GM21825 (cell line): ENCODE data around the gene GIT1.
A peak's percentile ranks its signal among the peaks of the same experiment; 100 is the strongest.

Experiments
- ATAC-seq: cut with Tn5 transposase; IDR thresholded peaks from one replicate; pipeline ENCODE4 v1.9.1; 2021; ENCODE audit warnings: mild to moderate bottlenecking, moderate library complexity; ENCODE audit not compliant: unreplicated experiment

The GIT1 gene

GRCh38 chr17:29594519-29595090 is 5.2 kb upstream of the GIT1 start:
- ATAC-seq, result no peak

DNA sequence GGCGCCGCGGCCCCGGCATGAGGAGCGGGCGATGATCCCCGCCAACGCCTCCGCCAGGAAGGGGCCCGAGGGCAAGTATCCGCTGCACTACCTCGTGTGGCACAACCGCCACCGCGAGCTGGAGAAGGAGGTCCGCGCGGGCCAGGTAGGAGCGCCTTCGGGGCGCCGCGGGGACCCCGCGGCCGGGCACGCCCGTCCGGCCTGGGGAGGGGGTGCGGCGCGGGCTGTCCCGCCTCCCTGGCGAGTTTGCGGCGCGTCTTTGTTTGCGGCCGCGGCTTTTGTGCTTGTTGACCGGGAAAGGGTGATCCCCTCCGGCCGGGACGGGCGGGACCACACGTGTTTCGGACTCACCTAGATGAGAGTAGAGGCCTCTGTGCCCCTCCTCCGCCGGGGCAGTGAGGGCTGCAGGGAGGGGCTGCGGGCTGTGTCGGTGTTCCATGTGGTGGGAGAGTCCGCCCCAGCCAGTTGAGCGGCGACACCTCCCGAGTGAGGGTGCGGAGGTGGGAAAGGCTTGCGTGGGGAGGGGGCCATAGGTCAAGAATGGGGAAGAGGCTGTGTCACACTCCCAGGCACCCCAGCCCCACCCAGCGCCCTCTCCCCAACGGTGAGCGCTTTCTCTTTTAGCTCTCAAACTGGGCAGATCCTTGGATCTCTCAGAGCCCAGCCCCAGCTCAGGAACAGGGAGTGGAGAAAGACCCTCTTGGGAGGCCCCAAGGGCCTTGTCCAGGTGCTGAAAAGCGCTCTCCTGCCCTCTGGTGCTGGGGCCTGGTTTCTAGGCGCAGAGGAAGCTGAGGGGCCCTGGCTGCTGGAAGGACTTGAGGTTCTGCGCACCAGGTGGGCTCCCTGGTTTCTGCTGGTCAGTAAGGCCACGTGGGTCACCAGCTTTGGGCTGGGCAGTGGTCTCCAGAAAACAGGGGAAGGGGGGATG is 4.4 kb upstream of the GIT1 start:
- ATAC-seq, result no peak

DNA sequence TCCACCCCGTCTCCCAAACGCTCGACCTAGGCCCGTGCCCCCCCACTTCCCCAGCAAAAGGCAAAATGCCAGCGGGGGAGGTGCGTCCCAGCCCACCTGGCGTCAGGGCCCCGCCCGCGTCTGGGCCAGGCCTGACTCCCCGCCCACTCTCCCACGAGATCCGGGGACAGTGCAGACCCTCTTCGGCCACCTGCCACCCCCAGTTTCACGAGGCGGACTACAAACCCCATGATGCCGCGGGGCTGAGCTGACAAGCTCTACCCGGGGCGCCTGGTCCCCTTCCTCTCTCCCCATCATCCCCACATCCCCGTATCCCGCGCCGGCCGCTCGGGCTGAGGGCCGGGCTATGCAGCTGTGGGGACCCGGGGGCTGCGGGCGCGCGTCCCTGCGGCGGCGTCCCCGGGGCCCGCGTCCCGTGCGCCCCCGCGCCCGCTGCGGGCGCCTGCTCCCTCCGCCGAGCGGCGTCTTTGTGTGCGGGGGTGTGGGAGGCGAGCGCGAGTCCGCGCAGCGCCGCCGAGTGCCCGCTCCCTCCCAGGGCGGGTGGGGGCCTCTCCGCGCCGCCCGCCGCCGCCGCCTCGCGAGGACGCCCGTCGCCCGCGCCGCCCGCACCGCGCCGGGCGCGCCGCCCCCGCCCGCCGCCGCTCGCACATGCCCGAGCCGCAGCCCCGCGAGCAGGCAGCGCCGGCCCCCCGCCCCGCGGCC is 3.6 kb upstream of the GIT1 start, which contains the start of gene ANKRD13B:
ANKRD13B (plus strand) TSS at position 283 of the 702 bp plus-strand sequence. CDS start 490 bp downstream, outside the sequence.
- no peak for ATAC-seq

DNA sequence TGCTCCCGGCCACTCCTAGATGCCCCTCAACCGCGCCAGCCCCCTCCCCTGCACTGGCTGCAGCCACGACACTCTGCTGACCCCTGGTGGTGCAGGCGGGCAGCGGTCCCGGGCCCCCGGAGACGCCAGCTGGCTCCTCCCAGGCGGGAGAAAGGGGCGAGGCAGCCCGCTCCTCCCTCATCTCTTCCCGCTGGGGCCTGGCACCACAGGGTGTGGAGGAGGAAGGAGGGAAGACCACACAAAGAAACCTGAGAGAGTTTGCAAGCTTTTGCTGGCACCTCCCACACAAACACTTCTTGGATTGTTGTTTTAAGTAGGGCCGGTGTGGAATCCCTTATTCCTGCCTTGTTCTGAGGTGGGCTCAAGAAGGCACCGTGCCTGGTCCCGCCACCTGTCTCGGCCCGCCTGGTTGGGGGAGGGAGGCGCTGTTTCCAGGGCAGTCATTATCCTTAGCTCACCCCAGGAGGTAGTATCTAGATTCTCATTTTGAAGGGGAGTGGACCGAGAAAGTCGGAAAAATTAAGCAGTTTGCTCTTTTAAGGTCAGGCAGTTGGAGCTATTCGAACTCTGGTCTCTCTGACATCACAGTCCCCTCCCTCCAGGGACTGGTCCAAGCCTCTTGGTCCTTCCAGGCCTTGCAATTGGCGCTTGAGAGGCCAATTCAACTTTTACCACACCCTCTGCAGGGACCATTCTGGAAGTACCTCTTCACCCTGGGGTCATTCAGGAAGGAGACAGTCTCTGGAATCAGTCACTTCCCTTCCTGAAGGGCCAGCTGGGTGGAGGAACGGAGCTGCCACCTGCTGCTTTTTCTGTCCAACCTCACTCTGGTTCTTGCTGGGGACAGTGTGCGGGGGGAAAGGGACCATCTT is 2.5 kb upstream of the GIT1 start:
- no peak for ATAC-seq

DNA sequence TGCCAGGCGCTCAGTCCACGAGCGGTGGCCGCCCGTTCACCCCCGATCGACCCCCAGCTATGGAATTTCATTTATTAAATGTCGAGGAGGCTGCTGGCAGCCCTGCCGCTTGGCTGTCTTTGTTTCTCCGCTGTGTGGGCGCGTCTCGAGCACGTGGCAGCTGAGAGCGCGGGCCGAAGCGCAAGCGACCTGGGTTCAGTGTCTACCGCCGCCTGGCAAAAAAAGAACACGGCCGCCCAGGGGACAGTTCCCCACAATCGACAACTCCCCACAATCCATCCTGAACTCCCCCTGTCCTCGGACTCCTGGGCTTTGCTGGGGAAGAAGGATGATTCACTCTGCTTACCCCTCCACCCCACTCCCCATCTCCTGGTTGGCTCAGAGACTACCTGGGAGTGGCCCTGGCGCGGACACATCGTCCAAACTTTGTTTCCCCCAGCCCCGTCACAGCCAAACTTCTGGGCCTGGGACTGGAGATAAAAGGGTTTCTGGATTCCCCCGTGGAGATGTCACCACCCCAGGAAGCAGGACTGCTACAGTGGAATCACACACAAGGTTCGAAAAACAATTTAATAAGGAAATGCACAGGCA is 1.8 kb upstream of the GIT1 start:
- ATAC-seq, result no peak

- ATAC-seq, result no peak
Measured at GRCh38 chr17:29590411-29591145, 1.1 kb upstream of the GIT1 start.

DNA sequence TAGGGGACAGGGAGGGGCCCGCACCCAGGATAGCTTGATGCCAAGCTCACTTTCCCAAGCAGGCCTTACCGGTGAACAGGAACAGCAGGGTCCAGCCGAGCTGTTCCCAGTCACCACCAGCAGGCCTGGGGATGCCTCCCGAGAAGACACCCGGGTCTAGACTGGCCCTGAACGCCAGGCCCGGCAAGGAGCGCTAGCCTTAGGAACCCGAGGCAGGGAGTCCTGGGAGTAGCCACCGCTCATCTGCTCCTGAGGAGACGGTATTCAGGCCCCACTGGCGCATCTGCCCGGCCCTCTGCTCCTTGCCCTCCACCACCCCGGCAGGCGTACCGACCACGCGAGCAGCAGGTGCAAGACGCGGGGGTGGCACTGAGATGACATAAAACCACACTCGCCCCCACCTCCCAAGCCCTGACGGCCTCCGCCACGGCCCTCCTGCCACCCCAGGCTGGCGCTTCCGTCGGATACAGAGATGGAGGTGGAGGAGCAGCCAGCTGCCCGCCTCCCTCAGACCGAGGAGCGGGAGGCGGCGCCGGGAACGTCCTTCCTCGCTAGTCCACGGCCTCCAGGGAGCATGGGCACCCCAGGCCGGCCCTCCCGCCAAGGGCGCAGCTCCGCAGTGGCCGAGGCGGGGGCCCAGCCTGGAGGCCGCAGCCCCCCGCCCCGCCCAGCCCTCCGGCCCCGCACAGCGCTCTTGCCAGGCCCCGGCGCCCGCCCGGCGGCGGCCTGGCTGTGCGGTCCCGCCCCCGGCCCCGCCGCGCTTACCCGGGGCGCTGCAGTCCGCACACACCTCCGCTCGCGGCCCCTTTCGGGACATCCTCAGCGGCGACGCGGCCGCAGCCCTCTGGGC is 661 bp downstream of the GIT1 start:
- ATAC-seq, result peak; percentile 12

- no peak for ATAC-seq
Measured at GRCh38 chr17:29588017-29588561, 1.4 kb downstream of the GIT1 start.

DNA sequence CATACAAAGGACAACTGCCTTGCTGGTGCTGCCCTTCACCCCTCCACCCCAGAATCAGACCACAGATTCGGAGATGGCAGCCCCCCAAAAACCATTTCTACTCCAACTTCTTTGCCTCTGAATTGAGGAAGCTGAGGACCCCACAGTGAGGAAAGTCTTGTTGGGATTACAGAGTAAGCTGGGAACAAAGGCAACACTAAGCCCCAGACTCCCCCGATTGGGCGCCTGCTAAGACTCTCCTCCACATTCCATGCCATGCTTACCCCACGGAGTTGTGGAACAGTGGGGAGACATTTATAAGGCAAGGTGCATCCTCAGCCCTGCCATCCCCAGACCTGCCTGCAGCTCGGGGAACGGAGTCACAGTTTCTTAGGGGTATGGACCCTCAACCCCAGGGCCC is 1.9 kb downstream of the GIT1 start:
- ATAC-seq, result no peak

- ATAC-seq, result no peak
Measured at GRCh38 chr17:29586676-29587469, 2.6 kb downstream of the GIT1 start.

- no peak for ATAC-seq
Measured at GRCh38 chr17:29585080-29585751, 4.2 kb downstream of the GIT1 start.

GRCh38 chr17:29584452-29585079 is 4.9 kb downstream of the GIT1 start:
- no peak for ATAC-seq

DNA sequence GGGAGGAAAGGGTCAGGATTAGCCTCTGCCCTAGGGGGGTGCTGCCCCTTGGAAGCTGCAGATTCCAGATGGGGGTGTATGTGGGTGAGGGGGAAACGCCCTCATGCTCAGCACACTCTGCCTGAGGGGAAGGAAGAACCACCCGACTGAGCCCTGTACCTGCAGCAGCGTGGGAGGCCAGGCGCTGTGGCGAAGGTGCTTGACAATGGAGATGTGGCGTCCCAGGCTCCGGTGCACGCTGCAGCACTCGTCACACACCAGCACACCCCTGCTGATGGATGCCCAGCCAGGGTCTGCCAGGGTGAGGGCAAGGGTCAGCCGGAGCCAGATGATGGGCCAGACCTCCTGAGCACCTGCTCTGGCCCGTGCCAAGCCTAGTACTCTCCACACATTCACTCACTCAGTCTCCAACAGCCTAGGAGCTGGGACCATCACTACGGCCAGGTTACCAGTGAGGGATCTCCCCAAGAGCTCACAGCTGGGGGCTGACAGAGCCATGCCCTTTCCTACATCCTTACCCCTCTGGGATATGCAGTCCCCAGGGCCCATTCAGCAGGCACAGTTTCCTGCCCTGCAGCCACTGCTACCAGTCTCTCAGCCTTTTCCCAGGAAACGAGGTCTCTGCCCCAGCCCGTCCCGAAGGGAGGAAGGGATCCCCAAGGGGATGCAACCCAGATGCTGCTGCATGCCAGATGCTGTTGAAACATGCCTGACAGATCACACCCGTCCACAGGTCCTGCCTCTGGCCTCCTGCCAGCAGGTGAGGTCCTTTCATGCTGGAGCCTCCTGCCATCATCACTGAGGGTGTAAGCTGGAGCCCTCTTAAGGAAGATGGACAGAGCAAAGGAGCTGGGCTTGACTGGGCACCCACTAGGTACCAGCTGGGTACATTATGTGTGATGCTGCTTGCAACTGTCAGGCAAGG is 5.9 kb downstream of the GIT1 start:
- no peak for ATAC-seq

DNA sequence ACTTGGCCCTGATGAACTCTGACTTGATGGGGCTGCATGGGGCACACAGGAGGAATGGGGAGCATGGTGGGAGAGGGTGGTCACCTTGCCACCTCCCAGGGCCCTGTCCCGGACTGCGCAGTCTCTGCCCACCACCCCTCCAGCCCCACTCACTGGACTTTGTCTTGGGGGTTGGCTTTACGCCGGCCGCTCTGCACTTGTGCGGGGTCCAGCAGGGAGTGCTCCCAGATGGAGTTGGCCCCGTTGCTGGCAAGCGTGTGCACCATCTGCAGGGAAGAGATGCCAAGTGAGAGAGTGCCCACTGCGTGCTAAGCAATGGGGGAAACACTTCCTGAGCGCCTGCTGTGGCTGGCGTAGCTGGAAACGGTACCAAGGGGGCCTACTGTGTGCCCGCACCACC is 6.7 kb downstream of the GIT1 start:
- no peak for ATAC-seq

GRCh38 chr17:29582254-29582765 is 7.1 kb downstream of the GIT1 start:
- no peak for ATAC-seq
